NCI-H345 treated with DMSO at 0.1 percent for 48 hours (cell line): ENCODE results near the gene CSNK1D.
"Not testable (repeated sequence)": the region's sequence is repeated elsewhere in the genome, so short reads cannot be mapped to it uniquely, and the experiment has no call there.

ENCODE experiments used
- DNase-seq: peaks from one replicate; lab custom pipeline; 2025; ENCODE audit not compliant: unreplicated experiment; lab: John Stamatoyannopoulos, UW

Gene CSNK1D

DNA sequence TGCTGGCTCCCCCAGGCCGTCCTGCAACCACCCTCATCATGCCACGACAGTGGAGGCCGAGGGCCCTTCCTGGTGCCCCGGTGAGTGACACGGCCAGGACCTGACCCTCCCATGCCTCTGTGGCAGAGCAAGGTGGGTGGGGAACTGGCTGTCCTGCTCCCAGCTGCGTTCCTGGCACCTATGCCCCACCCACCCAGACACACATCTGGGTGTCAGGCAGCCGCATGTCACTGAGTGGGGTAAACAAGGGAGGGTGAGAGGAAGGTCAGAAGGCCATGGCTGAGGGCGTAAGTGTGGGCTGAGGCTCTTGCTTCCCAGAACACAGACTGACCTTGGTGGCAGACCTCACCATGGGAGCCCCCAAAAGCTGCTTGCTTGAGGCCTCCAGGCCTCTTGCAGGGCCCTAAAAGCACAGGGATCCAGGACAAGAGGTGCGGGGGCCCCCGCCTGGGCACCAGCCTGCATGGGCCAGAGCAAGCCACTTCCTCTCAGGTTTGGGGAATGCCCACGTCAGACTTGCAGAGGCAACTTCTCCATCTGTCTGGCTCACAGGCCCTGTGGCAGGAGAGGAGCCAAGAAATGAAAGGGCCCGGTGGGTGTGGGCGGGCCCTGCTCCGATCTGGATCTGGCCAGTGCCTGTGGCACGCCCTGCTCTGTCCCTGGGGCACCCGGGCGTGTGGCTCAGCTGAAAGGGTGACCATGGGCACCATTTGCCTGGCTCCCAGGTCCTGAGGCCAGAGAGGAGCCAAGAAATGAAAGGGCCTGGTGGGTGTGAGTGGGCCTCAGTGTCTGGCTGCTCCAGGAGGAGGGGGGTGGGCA is 57.0 kb downstream of the CSNK1D start:
- no peak for DNase-seq

DNA sequence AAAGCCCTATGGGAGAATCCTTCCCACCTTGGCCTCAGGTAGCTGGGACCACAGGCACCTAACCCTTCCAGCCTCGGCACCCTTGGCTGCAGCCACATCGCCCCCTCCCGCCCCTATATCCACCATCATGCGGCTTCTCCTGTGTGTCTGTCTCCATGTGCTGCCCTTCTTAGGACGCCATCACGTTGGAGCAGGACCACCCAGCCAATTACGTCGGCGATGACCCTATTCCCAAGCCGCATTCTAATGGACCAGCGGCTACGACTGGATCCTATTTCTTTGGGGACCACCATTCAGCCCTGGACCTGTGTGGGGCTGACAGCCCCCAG is 57.6 kb downstream of the CSNK1D start:
- DNase-seq, result no peak

DNA sequence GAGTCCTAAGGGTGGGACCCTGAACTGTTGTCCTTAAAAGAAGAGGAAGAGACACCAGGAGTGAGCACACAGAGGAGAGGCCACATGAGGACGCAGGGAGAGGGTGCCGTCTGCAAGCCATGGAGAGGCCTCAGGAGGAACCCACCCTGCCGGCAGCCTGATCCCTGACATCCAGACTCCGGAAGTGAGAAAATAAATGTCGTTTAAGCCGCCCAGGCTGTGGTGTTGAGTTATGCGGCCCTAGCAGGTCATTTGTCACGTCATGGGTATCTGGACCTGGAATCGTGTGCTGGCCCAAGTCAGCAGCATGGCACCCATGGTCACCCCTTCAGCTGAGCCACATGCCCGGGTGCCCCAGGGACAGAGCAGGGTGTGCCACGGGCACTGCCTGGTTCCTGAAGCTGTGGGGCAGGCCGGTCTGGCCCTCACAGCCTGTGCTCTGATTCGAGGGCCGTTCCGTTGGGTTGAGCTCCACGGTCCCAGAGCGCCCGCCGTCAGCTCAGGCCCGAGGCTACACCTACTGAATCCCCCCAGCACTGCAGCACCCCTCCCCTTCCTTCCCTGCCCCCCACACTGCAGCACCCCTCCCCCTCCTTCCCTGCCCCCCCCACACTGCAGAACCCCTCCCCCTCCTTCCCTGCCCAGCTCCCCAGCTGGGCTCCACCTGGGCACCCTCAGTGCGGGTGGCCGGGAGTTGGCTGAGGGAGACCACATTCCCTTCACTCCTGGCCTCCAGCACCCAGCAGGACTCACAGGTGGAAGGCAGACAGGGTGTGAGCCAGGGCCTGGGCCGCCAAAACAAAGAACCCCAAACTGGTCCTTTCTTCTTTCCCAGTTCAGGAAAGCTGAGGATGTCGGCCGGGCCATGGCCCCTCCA is 58.2 kb downstream of the CSNK1D start:
- DNase-seq, result no peak

DNA sequence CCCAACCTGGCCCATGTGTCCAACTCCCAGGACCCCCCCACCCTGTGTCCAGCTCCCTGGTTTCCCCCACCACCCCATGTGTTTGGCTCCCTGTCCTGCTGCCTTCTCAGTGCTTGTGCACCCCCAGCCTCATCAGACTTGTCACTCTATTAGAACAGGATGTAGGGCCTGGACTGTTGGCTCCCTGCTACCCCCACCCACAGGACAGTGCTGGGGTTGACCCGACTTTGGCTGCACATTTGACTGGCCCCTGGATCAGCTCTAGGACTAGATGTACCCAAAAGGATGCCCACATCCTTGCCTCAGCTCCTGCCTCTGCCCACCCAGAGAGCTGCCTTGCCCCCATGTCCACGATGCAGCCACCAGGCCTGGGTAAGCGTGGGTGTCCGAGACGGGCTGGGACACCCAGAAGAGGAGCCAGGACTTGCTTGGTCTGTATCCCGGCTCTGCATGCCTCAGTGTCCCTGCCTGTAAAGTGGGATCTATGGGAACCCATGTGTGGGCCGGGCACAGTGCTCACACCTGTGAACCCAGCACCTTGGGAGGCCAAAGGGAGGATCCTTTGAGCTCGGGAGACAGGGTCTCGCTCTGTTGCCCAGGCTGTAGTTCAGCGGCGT is 59.4 kb downstream of the CSNK1D start:
- no peak for DNase-seq

DNA sequence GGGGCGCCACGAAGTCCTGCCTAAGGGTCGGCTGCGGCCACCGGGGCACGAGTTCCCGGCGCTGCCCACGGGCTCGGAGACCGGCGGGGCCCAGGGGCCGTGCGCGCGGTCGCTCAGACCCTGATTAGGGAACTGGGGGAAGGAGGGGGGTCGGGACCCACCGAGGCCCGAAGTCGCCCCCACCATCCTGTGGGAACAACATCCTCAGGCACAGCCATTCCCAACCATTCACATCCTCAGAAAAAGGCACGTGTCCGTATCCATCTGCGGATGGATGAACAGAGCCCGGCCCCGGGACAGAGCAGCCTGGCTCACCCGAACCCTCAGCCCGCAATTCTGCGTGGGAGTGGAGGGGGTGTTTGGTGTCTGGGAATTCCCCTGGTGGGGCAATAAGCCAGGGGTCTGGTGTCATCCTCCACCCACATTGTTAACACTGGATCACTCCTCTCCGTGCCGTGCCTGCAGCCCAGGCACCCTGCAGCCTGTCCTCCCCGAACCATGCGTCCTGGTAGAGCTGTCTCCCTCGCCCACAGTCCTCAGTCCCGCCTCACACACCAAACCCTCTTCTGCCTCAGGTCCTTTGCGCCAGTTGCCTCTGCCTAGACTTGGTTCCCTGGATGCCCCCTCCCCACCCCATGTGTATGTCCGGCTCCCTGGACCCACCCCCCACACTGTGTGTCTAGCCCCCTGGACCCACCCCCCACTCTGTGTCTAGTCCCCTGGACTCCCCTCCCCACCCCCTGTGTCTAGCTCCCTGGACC is 60.1 kb downstream of the CSNK1D start:
- DNase-seq, result peak; percentile 65

DNA sequence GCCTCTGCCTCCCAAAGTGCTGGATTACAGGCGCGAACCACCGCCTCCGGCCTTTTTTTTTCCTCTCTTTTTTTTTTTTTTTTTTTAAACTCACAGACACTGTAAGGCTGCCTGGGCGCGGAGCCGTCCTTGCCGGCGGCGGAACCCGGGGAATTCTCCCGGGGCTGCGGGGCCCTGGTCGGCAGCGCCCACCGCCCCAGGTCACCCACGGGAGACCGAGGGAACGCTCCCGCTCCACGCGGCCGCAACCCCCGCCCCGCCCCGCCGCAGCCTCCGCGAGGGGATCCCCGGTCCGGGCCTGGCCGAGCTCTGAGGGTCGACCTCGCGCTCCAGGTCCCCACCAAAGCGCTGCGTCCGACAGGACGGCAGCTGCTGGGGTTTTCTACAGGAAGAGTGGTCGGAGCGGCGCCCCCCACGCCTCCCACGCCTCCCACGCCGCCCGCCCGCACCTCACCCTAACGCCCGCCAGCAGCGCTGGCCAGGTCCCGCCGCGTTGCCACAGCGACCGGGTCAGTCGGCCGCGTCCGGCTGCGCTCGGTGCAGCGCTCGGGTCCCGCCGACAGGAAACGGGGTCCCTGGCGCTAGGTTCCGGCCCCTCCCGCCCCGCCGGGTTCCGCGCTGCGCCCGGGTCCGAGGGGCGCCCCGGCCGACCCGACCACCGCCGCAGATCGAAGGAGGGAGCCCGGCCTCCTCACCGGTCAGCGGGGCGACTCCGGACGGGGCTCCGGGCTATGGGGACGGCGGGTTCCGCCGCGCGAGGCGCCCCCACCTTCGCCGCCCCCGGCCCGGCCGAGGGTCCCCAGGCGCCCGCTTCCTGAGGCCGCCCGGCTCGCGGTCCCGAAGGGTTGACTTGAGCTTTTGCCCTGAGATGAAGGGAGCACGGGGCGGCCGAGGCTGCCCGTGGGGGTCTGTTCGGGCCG is 60.9 kb downstream of the CSNK1D start, which contains the start of gene CCDC57:
Gene CCDC57, minus strand, starts transcription at position 512 of the 920 bp plus-strand sequence. CDS start 10,898 bp downstream, outside the sequence.
- DNase-seq, result peak; percentile 50

DNA sequence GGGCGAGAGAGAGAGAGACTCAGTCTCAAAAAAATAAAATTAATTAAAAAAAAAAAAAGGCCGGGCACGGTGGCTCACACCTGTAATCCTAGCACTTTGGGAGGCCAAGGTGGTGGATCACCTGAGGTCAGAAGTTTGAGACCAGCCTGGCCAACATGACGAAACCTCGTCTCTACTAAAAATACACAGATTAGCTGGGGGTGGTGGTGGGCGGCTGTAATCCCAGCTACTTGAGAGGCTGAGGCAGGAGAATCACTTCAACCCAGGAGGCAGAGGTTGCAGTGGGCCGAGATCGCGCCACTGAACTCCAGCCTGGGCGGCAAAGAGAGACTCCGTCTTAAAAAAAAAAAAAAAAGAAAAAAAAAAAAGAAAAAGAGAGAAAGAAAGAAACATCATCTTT is 62.8 kb downstream of the CSNK1D start:
- DNase-seq, result not testable (repeated sequence)

DNA sequence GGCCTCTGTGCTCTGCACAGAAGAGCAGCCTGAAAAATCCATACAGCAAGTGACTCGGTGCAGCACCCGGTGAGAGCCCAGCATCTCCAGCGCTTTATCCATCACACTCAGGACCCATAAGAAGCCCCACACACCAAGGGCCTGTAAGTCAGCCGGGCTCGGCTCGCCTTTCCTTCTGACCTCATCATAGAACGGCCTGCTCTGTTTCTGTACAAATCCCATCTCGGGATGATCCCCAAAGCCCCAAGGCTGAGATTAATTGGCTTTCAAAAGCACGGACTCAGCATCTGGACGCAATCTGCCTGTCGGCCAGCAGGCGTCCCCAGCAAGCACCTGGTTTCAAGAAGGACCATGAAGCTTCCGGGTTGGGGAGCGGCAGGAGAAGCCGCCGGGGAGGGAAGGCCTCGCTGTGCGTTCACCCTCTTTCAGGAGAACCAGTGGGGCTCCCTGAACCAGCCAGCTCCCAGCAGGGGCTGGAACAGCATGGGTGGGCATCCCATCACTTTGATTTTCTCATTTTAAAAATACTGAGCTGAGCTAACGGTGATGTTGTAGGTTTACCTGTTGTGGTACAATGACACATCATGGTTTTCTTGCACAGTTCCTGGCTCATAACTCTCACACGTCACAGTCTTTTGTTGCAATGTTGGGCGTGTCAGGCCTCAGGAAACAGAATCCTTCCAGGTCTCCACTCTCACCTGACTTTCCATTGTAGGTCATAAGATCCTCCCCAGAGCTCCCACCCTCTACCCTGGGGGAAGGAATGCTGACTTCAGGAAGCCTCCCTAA is 67.6 kb downstream of the CSNK1D start:
- DNase-seq, result peak; percentile 90

DNA sequence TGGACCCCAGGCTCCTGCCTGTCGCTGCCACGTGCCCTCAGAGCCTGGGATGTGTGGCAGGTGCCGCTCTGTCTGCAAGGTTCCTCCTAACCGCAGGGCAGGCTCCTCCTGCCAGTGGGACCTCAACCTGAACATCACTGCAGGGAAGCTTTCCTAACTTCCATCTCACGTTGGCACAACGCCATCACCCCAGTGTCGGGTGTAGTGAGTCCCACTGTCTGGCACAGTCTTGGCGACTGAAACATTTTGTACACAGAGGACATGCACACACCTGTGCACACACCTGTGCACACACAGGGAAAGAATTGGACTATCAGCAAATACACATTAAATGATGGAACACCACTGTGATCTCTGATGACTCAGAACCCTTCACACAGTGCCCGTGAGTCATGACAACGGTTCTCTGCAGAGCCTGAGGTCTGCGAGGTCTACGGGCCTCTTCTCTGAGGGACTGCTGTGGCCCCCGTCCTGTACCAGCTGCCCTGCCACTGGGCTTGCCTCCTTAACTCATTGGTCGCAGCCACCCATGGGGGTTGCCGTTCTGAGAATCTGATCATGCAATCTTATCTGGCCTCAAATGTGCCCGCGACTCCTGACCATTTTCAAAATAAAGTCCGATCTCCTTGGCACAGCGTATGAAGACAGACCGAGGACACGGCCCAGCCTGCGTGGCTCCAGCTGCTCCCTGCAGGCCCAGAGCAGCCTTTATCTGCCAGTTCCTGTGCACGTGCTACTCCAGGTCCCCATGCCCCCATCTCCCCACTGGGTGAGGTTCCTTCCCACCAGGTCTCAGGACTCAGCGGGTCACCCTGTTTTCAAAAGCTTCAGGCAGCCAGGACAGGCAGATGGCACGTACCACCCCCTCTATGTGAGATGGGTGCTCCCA is 68.4 kb downstream of the CSNK1D start:
- peak; percentile 91 for DNase-seq

DNA sequence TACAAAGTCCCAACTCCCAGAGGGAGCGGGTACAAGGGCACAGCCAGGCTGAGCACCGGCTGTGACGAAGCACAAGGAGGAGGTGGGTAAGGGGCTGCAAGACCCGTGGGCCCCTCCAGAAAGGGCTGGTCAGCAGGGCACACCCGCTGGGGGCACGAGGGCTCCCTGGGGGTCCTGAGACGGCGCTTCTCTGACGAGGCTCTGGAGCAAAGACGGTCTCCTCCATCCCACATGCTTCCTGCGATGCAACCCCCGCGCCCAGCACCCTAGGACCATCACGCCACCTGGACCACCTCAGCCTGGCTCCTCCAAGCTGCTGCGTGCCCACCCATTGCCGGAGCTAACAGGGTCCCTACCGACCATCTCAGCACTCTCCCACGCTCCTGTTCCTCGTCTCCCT is 69.6 kb downstream of the CSNK1D start:
- no peak for DNase-seq

DNA sequence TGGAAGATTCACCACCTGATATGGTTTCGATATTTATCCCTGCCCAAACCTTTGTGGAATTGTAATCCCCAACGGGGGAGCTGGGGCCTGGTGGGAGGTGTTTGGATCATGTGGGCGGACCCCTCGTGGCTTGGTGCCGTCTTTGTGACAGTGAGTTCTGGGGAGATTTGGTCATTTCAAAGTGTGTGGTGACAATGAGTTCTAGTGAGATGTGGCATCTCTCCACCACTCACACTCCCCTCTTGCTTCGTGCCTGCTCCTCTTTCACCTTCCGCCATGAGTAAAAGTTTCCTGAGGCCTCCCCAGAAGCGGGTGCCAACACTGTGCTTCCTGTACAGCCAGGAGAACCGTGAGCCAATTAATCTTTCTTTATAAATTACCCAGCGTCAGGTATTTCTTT is 70.5 kb downstream of the CSNK1D start:
- DNase-seq, result no peak

DNA sequence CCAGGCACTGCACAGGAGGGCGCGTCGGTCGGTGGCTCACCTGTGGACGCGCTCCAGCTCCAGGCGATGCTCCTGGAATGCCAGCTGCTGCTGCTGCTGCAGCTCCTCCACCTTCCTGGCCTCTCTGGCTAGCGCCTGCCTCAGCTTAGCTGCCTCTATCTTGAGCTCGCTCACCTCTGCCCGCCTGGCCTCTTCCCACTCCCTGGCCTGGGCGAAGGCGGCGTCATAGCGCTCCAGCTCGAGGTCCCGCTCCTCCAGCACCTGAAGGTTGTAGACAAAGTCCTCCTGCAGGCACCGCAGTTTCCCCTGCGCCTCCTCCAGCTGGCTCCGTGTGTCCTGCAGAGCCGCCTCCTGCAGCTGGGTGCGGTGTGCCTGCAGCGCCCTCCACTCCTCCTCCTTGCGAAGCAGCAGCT is 72.0 kb downstream of the CSNK1D start:
- DNase-seq, result no peak

DNA sequence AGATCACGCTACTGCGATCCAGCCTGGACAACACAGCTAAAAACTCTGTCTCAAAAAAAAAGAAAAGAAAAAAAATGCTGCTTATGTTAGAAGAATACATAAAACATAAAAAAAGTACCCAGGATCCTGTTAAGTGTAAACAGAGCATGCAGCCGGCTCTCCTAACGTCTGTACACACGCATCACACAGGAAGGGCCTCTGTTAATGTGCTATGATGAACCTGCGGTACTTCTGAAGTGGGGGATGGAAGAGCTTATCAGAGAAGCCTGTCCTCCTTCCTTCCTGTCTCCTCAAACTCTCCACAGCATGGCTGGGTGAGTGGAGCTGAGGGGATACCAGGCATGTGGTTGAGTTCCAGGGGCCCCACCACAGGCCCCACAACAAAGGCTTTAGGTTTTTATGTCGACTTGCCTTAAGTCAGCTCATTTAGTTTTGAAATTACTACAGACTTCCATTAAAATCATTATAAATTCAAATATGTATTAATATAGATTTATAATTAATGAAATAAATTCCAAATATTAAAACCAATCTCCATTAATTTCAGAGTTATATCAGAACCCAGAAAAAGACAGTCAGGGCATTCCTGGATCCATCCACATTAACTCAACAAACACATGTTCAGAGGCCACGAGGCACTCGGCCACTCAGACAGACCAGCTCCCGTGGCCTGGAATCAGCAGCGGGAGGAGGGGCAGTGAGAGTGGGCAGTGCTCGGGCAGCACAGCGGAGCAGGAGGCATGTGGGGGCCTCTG is 72.6 kb downstream of the CSNK1D start:
- no peak for DNase-seq

DNA sequence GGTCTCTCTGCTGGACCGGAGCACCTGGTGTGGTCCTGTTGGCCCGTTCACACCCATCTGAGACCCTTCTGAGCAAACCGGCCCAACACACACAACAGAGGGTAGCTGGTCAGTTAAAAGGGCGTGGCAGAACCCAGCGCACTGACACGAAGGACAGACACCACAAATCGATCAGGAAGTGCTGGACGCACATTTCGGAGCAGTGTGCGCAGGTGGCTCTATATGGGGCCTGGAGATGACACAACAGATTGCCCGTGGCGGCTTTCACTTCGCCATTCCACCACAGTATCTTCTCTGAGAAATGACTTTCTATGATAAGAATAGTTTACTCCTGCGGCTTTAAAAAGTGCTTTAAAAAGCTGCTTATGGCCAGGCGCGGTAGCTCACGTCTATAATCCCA is 73.4 kb downstream of the CSNK1D start:
- DNase-seq, result no peak

DNA sequence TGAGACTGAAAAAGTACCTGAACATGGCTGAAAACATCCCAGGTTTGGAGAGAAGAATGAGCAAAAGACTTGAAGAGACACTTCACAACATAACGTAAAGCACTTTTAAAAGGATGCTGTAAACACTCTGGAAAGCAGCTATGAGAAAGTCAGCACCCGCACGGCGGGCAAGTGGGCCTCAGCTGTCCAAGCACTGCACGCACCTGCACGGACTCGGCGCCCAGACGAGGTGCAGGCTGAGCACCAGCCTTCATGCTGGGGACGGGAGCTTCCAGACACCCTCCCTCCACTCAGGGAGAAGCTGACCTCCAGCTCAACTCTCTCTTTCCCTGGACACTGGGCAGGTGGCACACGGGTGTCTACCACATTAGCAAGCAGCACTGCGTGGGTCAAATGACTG is 74.0 kb downstream of the CSNK1D start:
- no peak for DNase-seq

DNA sequence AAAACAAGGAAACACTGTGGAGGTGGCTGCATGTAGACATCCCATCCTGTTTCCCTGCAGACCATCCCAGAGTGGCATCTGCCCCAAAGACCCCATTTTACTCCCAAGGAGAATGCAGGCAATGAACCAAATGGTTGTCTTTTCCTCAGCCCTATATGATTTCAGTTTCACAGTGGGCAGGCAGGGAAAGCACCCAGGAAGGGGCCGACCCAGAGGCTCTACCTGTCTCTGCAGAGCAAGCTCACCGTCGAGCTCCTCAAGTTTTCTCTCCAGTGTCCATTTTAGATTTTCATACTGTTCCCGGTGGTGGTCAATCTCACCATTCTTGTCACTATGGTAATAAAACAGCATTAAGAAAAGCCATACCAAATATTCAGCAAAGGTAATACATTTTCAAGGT is 75.4 kb downstream of the CSNK1D start:
- no peak for DNase-seq
